HG02884 (cell line): Measurements from ENCODE around the gene KIF3C.
"Not testable (repeated sequence)": the region's sequence is repeated elsewhere in the genome, so short reads cannot be mapped to it uniquely, and the experiment has no call there.

Experiments used
- ATAC-seq: cut with Tn5 transposase; IDR thresholded peaks from one replicate; pipeline ENCODE4 v1.9.1; 2021; ENCODE audit warnings: mild to moderate bottlenecking, moderate library complexity; ENCODE audit not compliant: unreplicated experiment

The KIF3C gene

GRCh38 chr2:26000561-26001082, 18.3 kb upstream of the KIF3C start:
- no peak for ATAC-seq

- ATAC-seq, result not testable (repeated sequence)
These were observed 17.1 kb upstream of the KIF3C start for GRCh38 chr2:25999406-25999805.

DNA sequence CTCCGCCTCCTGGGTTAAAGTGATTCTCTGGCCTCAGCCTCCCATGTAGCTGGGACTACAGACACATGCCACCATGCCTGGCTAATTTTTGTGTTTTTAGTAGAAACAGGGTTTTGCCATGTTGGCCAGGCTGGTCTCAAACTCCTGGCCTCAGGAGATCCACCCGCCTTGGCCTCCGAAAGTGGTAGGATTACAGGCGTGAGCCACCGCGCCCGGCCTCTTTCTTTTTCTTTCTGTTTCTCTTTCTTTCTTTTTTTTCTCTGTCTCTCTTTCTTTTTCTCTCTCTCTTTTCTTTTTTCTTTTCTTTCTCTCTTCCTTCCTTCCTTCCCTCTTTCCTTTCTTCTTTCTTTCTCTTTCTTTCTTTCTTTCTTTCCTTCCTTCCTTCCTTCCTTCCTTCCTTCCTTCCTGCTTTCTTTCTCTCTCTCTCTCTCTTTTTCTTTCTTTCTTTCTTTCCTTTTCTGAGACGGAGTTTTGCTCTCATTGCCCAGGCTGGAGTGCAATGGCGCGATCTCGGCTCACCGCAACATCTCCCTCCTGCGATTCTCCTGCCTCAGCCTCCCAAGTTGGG, 16.6 kb upstream of the KIF3C start:
- not testable (repeated sequence) for ATAC-seq

DNA sequence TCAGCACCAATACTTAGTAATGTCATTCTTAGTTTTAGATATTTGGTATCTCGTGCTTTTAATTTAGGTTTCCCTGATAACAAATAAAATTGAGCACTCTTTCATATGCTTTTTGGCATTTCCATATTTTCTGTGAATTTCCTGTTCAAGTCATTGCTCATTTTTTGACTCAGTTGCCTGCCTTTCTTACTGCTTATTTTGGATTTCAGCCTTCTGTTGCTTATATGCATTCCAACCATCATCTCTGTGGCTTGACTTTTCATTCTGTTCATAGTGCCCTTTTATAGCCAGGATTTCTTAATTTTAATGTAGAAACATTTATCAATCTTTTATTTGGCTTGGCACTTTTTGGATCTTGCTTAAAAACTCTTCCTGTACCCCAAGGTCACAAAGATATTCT, 14.5 kb upstream of the KIF3C start:
- ATAC-seq, result no peak

GRCh38 chr2:25994509-25994908, 12.2 kb upstream of the KIF3C start:
- ATAC-seq, result no peak

DNA sequence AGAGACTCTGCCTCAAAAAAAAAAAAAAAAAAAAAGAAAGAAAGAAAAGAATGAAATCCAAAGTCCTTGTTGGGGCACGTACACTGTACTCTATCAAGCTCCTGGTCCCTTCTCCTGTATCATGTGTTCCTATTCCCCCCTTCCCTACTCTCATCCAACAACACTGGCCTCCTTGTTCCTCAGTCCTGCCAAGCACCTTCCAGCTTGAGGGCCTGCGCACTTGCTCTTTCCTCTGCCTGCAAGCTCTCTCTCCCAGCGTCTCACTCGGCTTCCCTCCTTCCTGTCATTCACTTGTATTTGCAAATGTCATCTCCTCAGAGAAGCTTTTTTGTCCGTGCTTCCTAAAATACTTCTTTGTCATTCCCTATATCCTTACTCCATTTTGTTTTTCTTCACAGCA, 10.8 kb upstream of the KIF3C start:
- no peak for ATAC-seq

GRCh38 chr2:25992556-25992955, 10.3 kb upstream of the KIF3C start:
- no peak for ATAC-seq

DNA sequence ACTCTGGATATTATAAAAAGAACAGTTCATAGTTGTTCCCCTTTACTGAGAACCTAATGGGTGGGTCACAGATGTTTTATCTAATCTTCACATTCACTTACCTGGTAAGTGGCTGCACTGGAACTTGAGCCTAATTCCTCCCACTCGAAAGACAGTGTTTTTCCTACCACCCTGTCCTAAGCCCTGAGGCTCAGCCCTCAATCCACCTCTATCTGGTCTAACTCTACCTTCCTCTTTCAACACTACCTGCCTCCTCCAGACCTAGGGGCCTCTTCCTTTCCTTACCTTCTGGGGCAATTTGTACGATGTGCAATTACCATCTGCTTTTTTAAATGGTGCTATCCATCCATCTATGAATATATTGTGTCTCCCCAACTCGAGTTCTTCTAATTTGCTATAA, 9.7 kb upstream of the KIF3C start:
- no peak for ATAC-seq

DNA sequence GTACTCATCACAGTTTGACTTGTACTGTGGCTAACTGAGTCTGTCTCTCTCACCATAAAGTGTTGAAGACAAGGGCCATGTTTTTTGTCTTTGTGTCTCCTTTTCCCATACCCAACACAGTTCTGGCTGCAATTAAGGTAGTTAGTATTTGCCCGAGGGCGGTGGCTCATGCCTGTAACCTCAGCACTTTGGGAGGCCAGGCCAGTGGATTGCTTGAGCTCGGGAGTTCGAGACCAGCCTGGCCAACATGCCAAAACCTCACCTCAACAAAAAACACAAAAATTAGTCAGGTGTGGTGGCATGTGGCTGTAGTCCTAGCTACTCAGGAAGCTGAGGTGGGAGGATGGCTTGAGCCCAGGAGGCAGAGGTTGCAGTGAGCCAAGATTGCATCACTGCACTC, 6.9 kb upstream of the KIF3C start:
- ATAC-seq, result no peak

DNA sequence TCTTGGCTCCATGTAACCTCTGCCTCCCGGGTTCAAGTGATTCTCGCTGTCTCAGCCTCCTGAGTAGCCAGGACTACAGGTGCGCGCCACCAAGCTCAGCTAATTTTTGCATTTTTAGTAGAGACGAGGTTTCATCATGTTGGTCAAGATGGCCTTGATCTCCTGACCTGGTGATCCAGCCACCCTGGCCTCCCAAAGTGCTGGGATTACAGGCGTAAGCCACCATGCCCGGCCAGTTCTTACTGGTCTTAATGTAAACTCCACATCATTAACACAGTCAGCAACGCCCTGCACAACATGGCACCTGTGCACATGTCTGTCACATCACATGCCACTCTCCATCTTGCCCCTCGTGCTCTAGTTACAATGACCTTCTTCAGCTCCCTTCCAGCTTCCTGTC, 5.8 kb upstream of the KIF3C start:
- ATAC-seq, result no peak

DNA sequence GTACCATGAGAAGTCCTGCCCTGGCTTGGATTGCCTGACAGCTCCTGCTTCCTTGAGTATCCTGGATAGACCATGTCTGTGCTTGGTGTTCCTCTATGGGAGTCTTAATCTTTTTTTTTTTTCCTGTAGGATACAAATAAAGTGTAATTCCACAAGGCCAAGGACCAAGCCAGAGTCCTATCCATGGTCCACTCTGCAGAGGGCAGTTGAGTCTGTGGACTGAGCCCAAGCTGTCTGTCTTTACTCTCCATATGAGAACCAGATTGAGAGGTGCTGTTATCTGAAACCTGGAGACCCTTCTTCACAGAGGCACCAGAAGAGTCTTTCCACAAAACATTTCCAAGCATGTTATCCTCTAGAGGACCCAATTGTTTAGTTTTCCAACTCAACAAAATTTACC, 1.4 kb upstream of the KIF3C start:
- no peak for ATAC-seq

- no peak for ATAC-seq
These were observed 627 bp upstream of the KIF3C start for GRCh38 chr2:25982968-25983280.

DNA sequence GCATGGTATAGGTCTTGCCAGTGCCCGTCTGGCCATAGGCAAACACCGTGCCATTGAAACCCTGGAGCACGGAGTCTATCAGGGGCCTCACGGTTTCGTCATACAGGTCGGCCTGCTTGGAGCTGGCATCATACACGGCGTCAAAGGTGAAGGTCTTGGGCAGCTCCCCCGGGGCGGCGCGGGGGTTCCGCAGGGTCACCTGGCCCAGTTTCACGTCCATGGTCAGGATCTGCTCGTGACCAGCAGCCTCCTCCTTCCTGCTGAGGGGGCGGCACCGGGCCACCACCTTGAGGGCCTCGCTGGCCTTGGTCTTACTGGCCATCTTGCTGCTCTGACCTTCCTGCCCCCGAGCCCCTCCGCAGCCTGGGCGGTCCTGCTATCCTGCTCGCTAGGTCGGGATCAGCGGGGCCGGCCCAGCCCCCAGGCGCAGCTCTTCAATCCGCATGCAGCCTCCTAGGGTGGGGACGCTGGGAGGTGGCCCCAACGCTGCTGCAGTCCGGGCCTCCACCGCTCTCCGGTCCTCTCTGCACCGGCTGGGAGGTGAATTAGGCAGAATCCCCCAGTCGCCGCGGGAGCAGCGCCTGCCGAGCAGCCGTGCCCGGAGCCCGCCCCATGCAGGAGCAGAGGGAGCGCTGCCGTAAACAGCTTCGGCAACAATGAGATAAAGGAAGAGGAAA, 563 bp downstream of the KIF3C start:
- ATAC-seq, result peak; percentile 20

DNA sequence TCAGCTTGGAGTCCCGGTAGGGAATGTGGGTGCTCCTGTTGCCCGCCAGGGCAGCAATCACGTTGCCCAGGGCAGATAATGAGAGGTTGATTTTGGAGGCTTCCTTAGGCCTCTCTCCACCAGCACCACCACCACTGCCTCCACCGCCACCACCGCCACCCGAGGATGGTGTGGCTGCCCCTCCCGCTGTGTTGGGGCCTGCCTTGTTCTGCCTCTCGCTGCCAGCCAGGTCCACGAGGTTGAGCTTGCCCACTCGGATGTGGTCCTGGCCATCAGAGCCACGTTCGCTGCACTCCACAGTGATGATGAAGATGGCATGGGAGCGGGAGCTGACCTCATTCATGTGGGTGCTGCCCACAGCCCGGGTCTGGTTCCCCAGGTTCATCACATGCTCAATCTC, 1.3 kb downstream of the KIF3C start:
- ATAC-seq, result no peak

GRCh38 chr2:25980076-25980887, 2.0 kb downstream of the KIF3C start:
- ATAC-seq, result no peak

- no peak for ATAC-seq
These were observed 3.3 kb downstream of the KIF3C start for GRCh38 chr2:25979001-25979400.

GRCh38 chr2:25977768-25978167, 4.5 kb downstream of the KIF3C start:
- ATAC-seq, result no peak

- no peak for ATAC-seq
These were observed 5.1 kb downstream of the KIF3C start for GRCh38 chr2:25976983-25977741.

DNA sequence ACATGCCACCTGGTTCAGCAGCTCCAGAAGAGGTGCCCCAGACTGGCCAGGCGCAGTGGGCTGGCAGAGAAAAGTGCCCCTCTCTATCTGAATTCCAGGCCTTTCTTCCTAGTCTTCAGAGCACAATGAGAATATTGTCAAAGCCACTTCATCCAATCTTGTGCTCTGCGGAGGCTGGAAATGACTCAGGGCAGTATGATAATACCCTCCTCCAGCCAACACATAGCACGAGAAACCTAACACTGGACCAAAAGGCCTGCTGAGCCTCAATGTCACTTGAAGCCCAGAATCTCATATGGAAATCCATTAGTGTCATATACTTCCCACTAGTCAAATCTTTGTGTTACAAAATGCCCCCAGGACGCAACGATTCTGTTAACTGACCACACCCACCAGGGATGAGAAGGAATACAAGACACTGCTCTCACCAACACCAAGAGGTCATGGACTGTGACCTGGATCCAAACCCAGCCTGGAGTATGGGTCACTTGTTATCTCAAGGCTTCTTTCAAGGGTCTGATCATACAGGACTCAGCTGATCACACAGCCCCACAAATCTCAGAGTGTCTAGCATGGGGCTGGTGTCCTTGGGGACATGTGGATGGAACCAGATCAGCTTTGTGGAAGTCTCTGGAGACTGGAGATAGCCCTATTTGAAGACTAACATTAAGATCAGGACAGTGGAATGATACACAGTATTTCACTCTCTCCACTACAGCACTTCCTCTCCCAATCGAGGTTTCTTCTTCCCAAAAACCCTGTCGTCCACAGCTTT, 10.1 kb downstream of the KIF3C start:
- no peak for ATAC-seq

DNA sequence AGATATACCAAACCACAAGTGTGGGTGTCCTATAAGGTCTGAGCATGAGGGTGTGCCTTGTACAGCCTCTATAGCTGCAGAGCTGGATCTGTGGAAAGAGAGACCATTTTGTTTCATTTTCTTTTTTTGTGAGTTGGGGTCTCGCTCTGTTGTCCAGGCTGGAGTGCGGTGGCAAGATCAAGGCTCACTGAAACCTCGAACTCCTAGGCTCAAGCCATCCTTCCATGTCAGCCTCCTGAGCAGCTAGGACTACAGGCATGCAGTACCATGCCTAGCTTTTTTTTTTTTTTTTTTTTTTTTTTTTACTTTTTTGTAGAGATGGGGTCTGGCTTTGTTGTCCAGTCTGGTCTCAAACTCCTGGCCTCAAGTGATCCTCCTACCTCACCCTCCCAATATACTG, 10.7 kb downstream of the KIF3C start:
- ATAC-seq, result no peak
